Kidney (tissue), 14 donors: Measurements from ENCODE around the gene B4GALT7. TPM values are rescaled to one million over a fixed set of nuclear protein-coding genes. Genes with fewer than 3 reads are reported as not detected.
A peak's percentile ranks its signal among the peaks of the same experiment; 100 is the strongest.

Experiments
- DNase-seq, 5 donors: peaks; one replicate each; pipeline ENCODE4 v3.0.0-alpha.2; 2013 to 2020
- FAIRE-seq: peaks from 2 replicates; lab custom pipeline; 2012; peaks lifted over from hg19 to GRCh38; lab: Jason Lieb, UNC
- H3K27ac ChIP-seq, 2 donors: one replicate each; pipeline ENCODE4 v1.7.0; 2013; ENCODE audit warnings: low read depth in 2 of 2, low read length in 2 of 2, inconsistent platforms in 1 of 2
- H3K27me3 ChIP-seq: one replicate; pipeline ENCODE4 v1.7.1; 2013; ENCODE audit warnings: low read length, inconsistent platforms; ENCODE audit not compliant: control insufficient read depth, insufficient read depth
- H3K36me3 ChIP-seq, 3 donors: one replicate each; pipeline versions ENCODE4 v1.7.0 to v1.7.1; 2013; ENCODE audit warnings: low read length in 3 of 3, control low read depth in 1 of 3, inconsistent platforms in 1 of 3; ENCODE audit not compliant: insufficient read depth in 3 of 3, control insufficient read depth in 2 of 3
- H3K4me1 ChIP-seq, 3 donors: one replicate each; pipeline versions ENCODE4 v1.7.0 to v1.7.1; 2013; ENCODE audit warnings: low read length in 3 of 3, inconsistent platforms in 1 of 3, low read depth in 1 of 3; ENCODE audit not compliant: control insufficient read depth in 2 of 3, insufficient read depth in 2 of 3
- H3K4me3 ChIP-seq, 3 donors: one replicate each; pipeline versions ENCODE4 v1.7.0 to v1.8.1; 2013; ENCODE audit warnings: low read length in 3 of 3, control low read depth in 1 of 3, inconsistent platforms in 1 of 3
- H3K9ac ChIP-seq, 3 donors: one replicate each; pipeline versions ENCODE4 v1.7.0 to v1.7.1; 2013; ENCODE audit warnings: low read length in 3 of 3, control low read depth in 1 of 3, inconsistent platforms in 1 of 3
- H3K9me3 ChIP-seq, 3 donors: one replicate each; pipeline versions ENCODE4 v1.7.0 to v1.7.1; 2013; ENCODE audit warnings: low read length in 3 of 3, control low read depth in 1 of 3, inconsistent platforms in 1 of 3; ENCODE audit not compliant: control insufficient read depth in 2 of 3, insufficient read depth in 1 of 3
- intact Hi-C: fragments of 100-400 bp; cut with DNase I; formaldehyde crosslinking; loops from one replicate; pipeline ENCODE4 v1.11.1; 2022
- polyA plus RNA-seq: library from polyadenylated mRNA; stranded (reverse); fragments of 350-450 nt; fragmentation: Illumina TruSeq; extraction: RNeasy Lipid Tissue Mini Kit (QIAGEN cat#74804); gene quantifications from one replicate; pipeline ENCODE4 v1.2.3, GENCODE V29; 2014; ENCODE audit warnings: low read depth, low replicate concordance; ENCODE audit not compliant: insufficient read depth
- total RNA-seq: library from RNA; stranded (reverse); fragmentation: NEBNext Ultra II Directional; extraction: Animal tissue kit (Norgen Biotek cat#: 25700); gene quantifications from one replicate; pipeline ENCODE4 v1.2.1, GENCODE V29; 2021
- TF ChIP-seq, protein P1 (sequence below): IDR thresholded peaks from 3 replicates; pipeline ENCODE4 v1.5.1; 2012; ENCODE audit warnings: mild to moderate bottlenecking, moderate library complexity, borderline replicate concordance; ENCODE audit not compliant: insufficient read depth; ENCODE audit errors: extremely low read depth
- donor health status: control.
- donor health status: control.
- donor health status: control.
- donor health status: control.
- donor health status: control.
- donor health status: DM: yes; HTN: yes; CAD: no.
- donor health status: Normal renal cell carcinoma (clear cell type).

The B4GALT7 gene
- total and polyA plus RNA-seq, 2 donors from 2014 or later, result 30.7 to 42.6 TPM

DNA sequence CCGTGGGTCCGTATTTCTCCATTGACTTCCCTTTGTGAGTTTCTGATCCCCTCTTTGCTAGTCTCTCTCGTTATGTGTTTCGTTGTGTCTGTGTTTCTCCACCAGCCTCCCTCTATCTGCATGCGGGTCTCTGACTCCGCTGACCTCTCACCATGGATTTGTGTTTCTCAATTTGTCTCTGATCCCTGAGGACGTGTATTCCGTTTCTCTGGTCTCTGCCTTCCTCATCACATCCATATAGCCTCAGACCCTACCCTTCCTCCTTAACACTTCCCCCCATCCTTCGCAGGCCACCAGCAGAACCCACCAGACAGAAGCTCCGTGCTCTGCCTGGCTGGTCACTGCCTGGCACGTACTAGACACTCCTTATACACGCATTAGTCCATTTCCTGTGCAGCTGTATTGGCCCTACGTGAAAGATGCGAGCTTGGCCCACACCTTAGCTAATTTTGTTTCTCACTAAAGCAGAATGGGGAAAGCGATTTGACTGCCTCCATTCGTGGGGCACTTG, 631 bp downstream of the B4GALT7 start:
- Histone ChIP-seq H3K27ac (peak overlapping the region in 1 of 2 donors; percentile 64), H3K9me3 (no peaks in the 10 kb centered on the region), H3K9ac (peak overlapping the region; percentile 83 to 88 (median 84)), H3K27me3 (no peaks in the 10 kb centered on the region), H3K4me3 (peak overlapping the region; percentile 76 to 93 (median 87)), H3K36me3 (peaks cover 2 to 10% (median 9%) of the 10 kb centered on the region in 3 donors), H3K4me1 (peaks cover 0 to 12% (median 9%) of the 10 kb centered on the region in 3 donors)
- TF ChIP-seq, protein P1, sequence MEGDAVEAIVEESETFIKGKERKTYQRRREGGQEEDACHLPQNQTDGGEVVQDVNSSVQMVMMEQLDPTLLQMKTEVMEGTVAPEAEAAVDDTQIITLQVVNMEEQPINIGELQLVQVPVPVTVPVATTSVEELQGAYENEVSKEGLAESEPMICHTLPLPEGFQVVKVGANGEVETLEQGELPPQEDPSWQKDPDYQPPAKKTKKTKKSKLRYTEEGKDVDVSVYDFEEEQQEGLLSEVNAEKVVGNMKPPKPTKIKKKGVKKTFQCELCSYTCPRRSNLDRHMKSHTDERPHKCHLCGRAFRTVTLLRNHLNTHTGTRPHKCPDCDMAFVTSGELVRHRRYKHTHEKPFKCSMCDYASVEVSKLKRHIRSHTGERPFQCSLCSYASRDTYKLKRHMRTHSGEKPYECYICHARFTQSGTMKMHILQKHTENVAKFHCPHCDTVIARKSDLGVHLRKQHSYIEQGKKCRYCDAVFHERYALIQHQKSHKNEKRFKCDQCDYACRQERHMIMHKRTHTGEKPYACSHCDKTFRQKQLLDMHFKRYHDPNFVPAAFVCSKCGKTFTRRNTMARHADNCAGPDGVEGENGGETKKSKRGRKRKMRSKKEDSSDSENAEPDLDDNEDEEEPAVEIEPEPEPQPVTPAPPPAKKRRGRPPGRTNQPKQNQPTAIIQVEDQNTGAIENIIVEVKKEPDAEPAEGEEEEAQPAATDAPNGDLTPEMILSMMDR, result no peak
- DNase-seq, result peak in 1 of 5 donors; percentile 20
- intact Hi-C loops, result no loop called here
- FAIRE-seq, result no peak

DNA sequence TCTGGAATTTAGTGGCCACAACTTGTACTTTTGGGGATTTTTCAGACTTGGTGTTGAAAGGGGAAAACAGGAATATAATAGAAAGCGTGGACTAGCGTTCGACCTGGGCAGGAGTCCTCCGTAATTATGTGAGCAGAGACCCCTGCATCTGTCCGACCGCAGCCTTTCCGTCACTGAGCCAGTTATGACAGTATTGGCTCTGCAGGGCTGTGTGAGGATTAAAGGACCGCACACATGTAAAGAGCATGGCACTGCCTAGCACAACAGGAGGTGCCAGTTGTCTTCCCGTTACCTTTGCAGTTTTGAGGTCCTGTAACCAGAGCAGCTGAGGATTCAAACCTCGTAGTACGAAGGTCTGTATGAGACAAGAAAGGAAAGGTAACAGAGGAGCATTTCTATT, 1.2 kb downstream of the B4GALT7 start:
- Histone ChIP-seq H3K9ac (peak overlapping the region in 1 of 3 donors; percentile 83), H3K27me3 (no peaks in the 10 kb centered on the region), H3K27ac (no peak overlapping the region), H3K4me3 (peak overlapping the region in 2 of 3 donors; percentile 76 to 87), H3K36me3 (peaks cover 2 to 5% (median 3%) of the 10 kb centered on the region in 3 donors), H3K9me3 (no peaks in the 10 kb centered on the region), H3K4me1 (peaks cover 0 to 12% (median 9%) of the 10 kb centered on the region in 3 donors)
- FAIRE-seq, result no peak
- no peak for DNase-seq
- intact Hi-C loops, result no loop called here
- TF ChIP-seq, protein P1, result no peak

DNA sequence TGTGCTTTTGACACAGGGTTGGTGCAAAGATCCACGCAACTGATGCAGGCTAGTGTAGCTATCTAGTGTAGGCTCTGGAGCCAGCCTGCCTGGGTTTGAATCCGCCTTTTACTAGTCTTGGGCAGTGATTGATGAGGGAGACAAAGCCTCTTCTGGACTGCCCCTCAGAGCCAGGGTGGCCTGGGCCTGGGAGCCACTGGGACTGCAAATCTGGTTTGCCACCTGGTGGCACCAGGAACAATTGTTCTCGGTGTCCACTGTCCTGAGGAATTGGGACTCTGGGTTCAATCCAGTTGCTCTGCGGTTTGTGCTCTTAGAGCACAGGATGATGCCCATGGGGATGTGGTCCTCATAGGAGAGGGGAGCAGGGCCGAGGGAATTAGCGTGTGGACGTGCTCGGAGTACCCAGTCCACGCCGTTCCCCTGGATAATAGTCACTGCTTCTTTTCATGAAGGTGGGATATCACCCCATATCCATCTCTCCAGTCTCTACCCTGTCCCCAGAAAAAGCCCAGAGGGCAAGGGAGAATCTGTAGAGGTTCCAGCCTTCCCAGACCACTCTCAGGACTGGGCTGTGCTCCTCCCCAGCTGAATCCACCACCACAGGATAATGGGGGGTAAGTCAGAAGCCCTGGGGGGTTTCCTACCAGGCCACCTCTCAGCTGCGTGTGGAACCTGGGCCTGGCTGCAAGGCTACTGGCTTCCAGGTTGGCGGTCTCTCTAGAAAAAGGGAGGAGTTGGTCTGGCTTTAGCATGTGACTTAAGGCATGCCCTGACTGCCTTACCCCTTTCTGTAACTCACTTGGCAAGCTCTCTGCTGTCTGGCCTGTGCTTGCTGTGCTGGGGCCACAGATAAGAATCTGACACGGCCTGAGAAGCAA, 1.9 kb downstream of the B4GALT7 start:
- intact Hi-C loops, result no loop called here
- Histone ChIP-seq H3K9ac (peak overlapping the region in 1 of 3 donors; percentile 3), H3K27ac (no peak overlapping the region), H3K36me3 (no peaks in the 10 kb centered on the region), H3K4me3 (no peak overlapping the region), H3K4me1 (peaks cover 0 to 12% (median 9%) of the 10 kb centered on the region in 3 donors), H3K27me3 (no peaks in the 10 kb centered on the region), H3K9me3 (no peaks in the 10 kb centered on the region)
- DNase-seq (no peak), FAIRE-seq (no peak)
- TF ChIP-seq, protein P1, result no peak
